H1 (cell line): ENCODE measurements around the gene PCCA. TPM values are rescaled to one million over a fixed set of nuclear protein-coding genes. Genes with fewer than 3 reads are reported as not detected.

ENCODE experiments used
- CTCF ChIA-PET: fragments of 300-600 bp; sonication (Branson Sonifier 250); formaldehyde crosslinking; loops from one replicate; lab custom pipeline; 2021; ENCODE audit not compliant: partially characterized antibody; lab: Charles Lee
- POLR2A ChIA-PET: fragments of 300-600 bp; sonication (Branson Sonifier 250); formaldehyde crosslinking; loops from one replicate; lab custom pipeline; 2021; ENCODE audit warnings: inconsistent platforms; ENCODE audit not compliant: partially characterized antibody; lab: Charles Lee
- DNase-seq, 2 experiments: peaks; one replicate each; pipeline versions ENCODE4 v3.0.0 to v3.0.0-alpha.2; 2010 to 2022; ENCODE audit warnings: low spot score in 2 of 2, low read depth in 1 of 2, mixed read lengths in 1 of 2
- FAIRE-seq: peaks from 2 replicates; lab custom pipeline; 2011; peaks lifted over from hg19 to GRCh38; lab: Jason Lieb, UNC
- H2AFZ ChIP-seq: 2 replicates; pipeline ENCODE4 v1.8.1; 2012; ENCODE audit warnings: low read length, inconsistent platforms
- H2AK5ac ChIP-seq: 2 replicates; pipeline ENCODE4 v1.6.1; 2013; ENCODE audit warnings: low read depth, low read length
- H2BK120ac ChIP-seq: replicated peaks from 2 replicates; pipeline ENCODE3; 2013; ENCODE audit warnings: low read depth, low read length, inconsistent platforms
- H2BK12ac ChIP-seq: 2 replicates; pipeline ENCODE4 v1.6.1; 2013; ENCODE audit warnings: low read depth, low read length
- H2BK15ac ChIP-seq: 2 replicates; pipeline ENCODE4 v1.6.1; 2013; ENCODE audit warnings: low read length
- H2BK20ac ChIP-seq: 2 replicates; pipeline ENCODE4 v1.6.1; 2013; ENCODE audit warnings: low read length
- H2BK5ac ChIP-seq: 2 replicates; pipeline ENCODE4 v1.6.1; 2013; ENCODE audit warnings: low read depth, low read length
- H3K14ac ChIP-seq: 2 replicates; pipeline ENCODE4 v1.6.1; 2013; ENCODE audit warnings: inconsistent platforms; ENCODE audit not compliant: insufficient read length
- H3K18ac ChIP-seq: 2 replicates; pipeline ENCODE4 v1.6.1; 2013; ENCODE audit warnings: low read length; ENCODE audit errors: extremely low read depth
- H3K23ac ChIP-seq: 2 replicates; pipeline ENCODE4 v1.6.1; 2013; ENCODE audit warnings: inconsistent platforms; ENCODE audit not compliant: insufficient read length
- H3K23me2 ChIP-seq: 2 replicates; pipeline ENCODE4 v1.6.1; 2013; ENCODE audit warnings: low read depth, low read length
- H3K27ac ChIP-seq: 2 replicates; pipeline ENCODE4 v1.6.1; 2011; ENCODE audit warnings: low read depth, low read length, inconsistent platforms
- H3K27me3 ChIP-seq, 4 experiments: replicated peaks in 1 of 4; 1 replicate in 1 of 4; 2 replicates in 3 of 4; pipeline versions ENCODE4 v1.6.1 to v1.8.1; 2011 to 2013; ENCODE audit warnings: low read length in 3 of 4, mild to moderate bottlenecking in 3 of 4, inconsistent platforms in 2 of 4, mixed read lengths in 2 of 4, moderate library complexity in 1 of 4; ENCODE audit not compliant: control insufficient read depth in 3 of 4, insufficient read depth in 3 of 4; ENCODE audit errors: extremely low read depth in 1 of 4
- H3K36me3 ChIP-seq, 4 experiments: 2 replicates each; pipeline versions ENCODE4 v1.6.1 to v1.8.1; 2011 to 2013; ENCODE audit warnings: mild to moderate bottlenecking in 4 of 4, low read length in 3 of 4, moderate library complexity in 2 of 4, control low read depth in 1 of 4, inconsistent platforms in 1 of 4; ENCODE audit not compliant: insufficient read depth in 4 of 4, control insufficient read depth in 2 of 4
- H3K4ac ChIP-seq: replicated peaks from 2 replicates; pipeline ENCODE3; 2013; ENCODE audit warnings: low read length, low read depth, mixed read lengths, inconsistent platforms; ENCODE audit not compliant: insufficient read length
- H3K4me1 ChIP-seq, 4 experiments: replicated peaks in 1 of 4; 1 replicate in 1 of 4; 2 replicates in 3 of 4; pipeline versions ENCODE4 v1.6.1 to v1.8.1; 2011 to 2013; ENCODE audit warnings: low read length in 3 of 4, inconsistent platforms in 2 of 4, mixed read lengths in 1 of 4; ENCODE audit not compliant: insufficient read depth in 4 of 4, control insufficient read depth in 3 of 4
- H3K4me2 ChIP-seq, 2 experiments: 2 replicates each; pipeline versions ENCODE4 v1.6.1 to v1.8.1; 2011 to 2013; ENCODE audit warnings: low read depth in 2 of 2, low read length in 2 of 2, control low read depth in 1 of 2, inconsistent platforms in 1 of 2, mild to moderate bottlenecking in 1 of 2; ENCODE audit not compliant: insufficient read depth in 1 of 2
- H3K4me3 ChIP-seq, 4 experiments: fragments of 200-600, 300-600 bp in 1 of 4; sonication (generic), shearing (Covaris generic), sonication (Bioruptor Twin) in 1 of 4; 2 replicates each; pipeline versions ENCODE4 v1.5.1 to v1.8.1; 2011 to 2016; ENCODE audit warnings: low read length in 4 of 4, low read depth in 3 of 4, control low read depth in 2 of 4, inconsistent platforms in 2 of 4, mild to moderate bottlenecking in 2 of 4, mixed read lengths in 1 of 4, moderate library complexity in 1 of 4; ENCODE audit not compliant: insufficient read depth in 2 of 4; ENCODE audit errors: extremely low read depth in 1 of 4
- H3K56ac ChIP-seq: replicated peaks from 2 replicates; pipeline ENCODE3; 2013; ENCODE audit warnings: low read depth, mild to moderate bottlenecking, mixed read lengths, low read length, inconsistent platforms; ENCODE audit not compliant: insufficient read length
- H3K79me1 ChIP-seq: 2 replicates; pipeline ENCODE4 v1.6.1; 2013; ENCODE audit warnings: low read depth, low read length, control low read depth
- H3K79me2 ChIP-seq, 2 experiments: 2 replicates each; pipeline versions ENCODE4 v1.6.1 to v1.8.1; 2012 to 2013; ENCODE audit warnings: low read length in 2 of 2, mild to moderate bottlenecking in 2 of 2, inconsistent platforms in 1 of 2; ENCODE audit not compliant: insufficient read depth in 2 of 2, control insufficient read depth in 1 of 2
- H3K9ac ChIP-seq, 4 experiments: replicated peaks in 1 of 4; 1 replicate in 1 of 4; 2 replicates in 3 of 4; pipeline versions ENCODE4 v1.6.1 to v1.8.1; 2011 to 2013; ENCODE audit warnings: low read depth in 3 of 4, low read length in 3 of 4, control low read depth in 2 of 4, mild to moderate bottlenecking in 2 of 4, moderate library complexity in 2 of 4, inconsistent platforms in 1 of 4; ENCODE audit errors: extremely low read depth in 1 of 4
- H3K9me3 ChIP-seq, 2 experiments: 2 replicates each; pipeline versions ENCODE4 v1.6.1 to v1.8.1; 2012 to 2013; ENCODE audit warnings: mild to moderate bottlenecking in 2 of 2, moderate library complexity in 2 of 2, control low read depth in 1 of 2, inconsistent platforms in 1 of 2, low read depth in 1 of 2, low read length in 1 of 2, mixed read lengths in 1 of 2; ENCODE audit not compliant: insufficient read depth in 2 of 2
- H4K20me1 ChIP-seq, 2 experiments: replicated peaks in 1 of 2; 2 replicates each; pipeline versions ENCODE3 to v1.8.1; 2011 to 2013; ENCODE audit warnings: inconsistent platforms in 2 of 2, low read length in 2 of 2, mild to moderate bottlenecking in 1 of 2; ENCODE audit not compliant: insufficient read depth in 2 of 2, control insufficient read depth in 1 of 2
- H4K5ac ChIP-seq: 2 replicates; pipeline ENCODE4 v1.6.1; 2013; ENCODE audit warnings: low read length, low read depth, mixed read lengths, inconsistent platforms; ENCODE audit not compliant: insufficient read length
- H4K8ac ChIP-seq: 2 replicates; pipeline ENCODE4 v1.8.0; 2013; ENCODE audit warnings: mild to moderate bottlenecking, moderate library complexity, low read length, inconsistent platforms; ENCODE audit not compliant: insufficient read depth; ENCODE audit errors: extremely low read depth
- H4K91ac ChIP-seq: replicated peaks from 2 replicates; pipeline ENCODE3; 2013; ENCODE audit warnings: low read length, mixed read lengths, inconsistent platforms; ENCODE audit not compliant: insufficient read length
- ASH2L ChIP-seq: fragments of 200-600, 300-600 bp; sonication (generic); IDR thresholded peaks from one replicate; pipeline ENCODE4 v1.7.1; 2017; ENCODE audit warnings: low read length
- ATF2 ChIP-seq: IDR thresholded peaks from 2 replicates; pipeline ENCODE4 v1.6.1; 2012; ENCODE audit warnings: low read length, inconsistent platforms
- HDAC6 ChIP-seq: IDR thresholded peaks from one replicate; pipeline ENCODE4 v1.7.1; 2012; ENCODE audit warnings: low read depth, mild to moderate bottlenecking, inconsistent platforms, low read length, moderate library complexity
- POLR2A ChIP-seq, 2 experiments: IDR thresholded peaks; 1 replicate in 1 of 2; 2 replicates in 1 of 2; pipeline ENCODE4 v1.6.1; 2011; ENCODE audit warnings: low read depth in 2 of 2, low read length in 2 of 2, mild to moderate bottlenecking in 2 of 2; ENCODE audit errors: control extremely low read depth in 1 of 2
- RNF2 ChIP-seq: fragments of 200-900, 300-1000 bp; sonication (generic); IDR thresholded peaks from 2 replicates; pipeline ENCODE4 v1.7.1; 2016; ENCODE audit warnings: borderline replicate concordance, low read depth, mild to moderate bottlenecking, antibody characterized with exemption, low read length; ENCODE audit not compliant: poor library complexity, severe bottlenecking; ENCODE audit errors: missing control alignments
- RXRA ChIP-seq: IDR thresholded peaks from 2 replicates; pipeline ENCODE4 v1.6.1; 2011; ENCODE audit warnings: low read depth, mild to moderate bottlenecking, low read length, moderate library complexity; ENCODE audit not compliant: insufficient read depth
- SIRT6 ChIP-seq: IDR thresholded peaks from one replicate; pipeline ENCODE4 v1.7.1; 2012; ENCODE audit warnings: low read length, inconsistent platforms
- SP4 ChIP-seq: IDR thresholded peaks from 2 replicates; pipeline ENCODE4 v1.6.1; 2012; ENCODE audit warnings: low read length, inconsistent platforms
- SUZ12 ChIP-seq: fragments of 200-600 bp; sonication (generic); IDR thresholded peaks from 2 replicates; pipeline ENCODE4 v1.6.1; 2012; ENCODE audit warnings: mild to moderate bottlenecking, inconsistent platforms, low read length, moderate library complexity, mixed read lengths
- TAF7 ChIP-seq: optimal IDR thresholded peaks from 2 replicates; pipeline ENCODE3; 2011; ENCODE audit warnings: low read depth, mild to moderate bottlenecking, inconsistent platforms, low read length, moderate library complexity, borderline replicate concordance
- TBP ChIP-seq: IDR thresholded peaks from 2 replicates; pipeline ENCODE4 v1.6.1; 2011; ENCODE audit warnings: low read depth, low read length, improper control_type of control experiment
- WGBS, 2 experiments: shearing (Covaris generic) in 1 of 2; methylation state at CpG; one replicate each; pipeline versions ENCODE4 v1.1.6 to v1.1.7; 2013 to 2015; ENCODE audit warnings: low lambda C conversion rate in 2 of 2, mixed read lengths in 2 of 2, inconsistent platforms in 1 of 2, low coverage in 1 of 2, missing lambda C conversion rate in 1 of 2; ENCODE audit not compliant: insufficient replicate concordance in 2 of 2, insufficient coverage in 1 of 2, insufficient read length in 1 of 2; ENCODE audit errors: extremely low coverage in 1 of 2, missing lambda C conversion rate in 1 of 2; 5-methylcytosine and 5-hydroxymethylcytosine counted together
- polyA plus RNA-seq, 7 experiments: library from polyadenylated mRNA; depleted of rRNA in 3 of 7; stranded (reverse) in 5 of 7; unstranded in 2 of 7; fragments of >200 nt in 5 of 7; fragments of 200-250 nt in 2 of 7; gene quantifications; 1 replicate in 5 of 7; 2 replicates in 1 of 7; 4 replicates in 1 of 7; pipeline versions ENCODE4 v1.2.1 to v1.2.3, GENCODE V29; 2011 to 2013; ENCODE audit warnings: missing spikeins in 2 of 7, mixed read lengths in 2 of 7
- total RNA-seq: library from RNA; stranded (reverse); fragmentation: NEBNext Ultra II Directional; extraction: Animal tissue kit (Norgen Biotek cat#: 25700); gene quantifications from 2 replicates; pipeline ENCODE4 v1.2.1, GENCODE V29; 2021

The PCCA gene
- total and polyA plus RNA-seq, 2 of the 8 experiments (the other 6 are each of a cell fraction or from before 2014, with no cell fraction given): 18.4 to 49.8 TPM

GRCh38 chr13:100244431-100244830 lies 155.5 kb downstream of the PCCA start:
- 17% methylated on average over 3 of the region's 3 CpGs; no CpG with 5 or more reads in 1 of the 2 experiments for WGBS, 2 experiments
- no peak for TF ChIP-seq ASH2L
- TF ChIP-seq RNF2: no peak
- no peak for TF ChIP-seq RXRA
- TF ChIP-seq TBP: no peak
- TF ChIP-seq SP4: no peak
- no peak for TF ChIP-seq HDAC6
- TF ChIP-seq SUZ12: no peak
- TF ChIP-seq SIRT6: no peak
- TF ChIP-seq TAF7: no peak
- no peak for TF ChIP-seq ATF2
- no peak for TF ChIP-seq POLR2A (IDR thresholded peaks at IDR 0.05; ENCODE audit: control extremely low read depth in 1 of 2, low read depth in 2 of 2, low read length in 2 of 2)

More at GRCh38 chr13:100244431-100244830, 155.5 kb downstream of the PCCA start:
- Histone ChIP-seq H3K9me3 (0 out of 4 replicates have a peak, but pooled peaks cover 0 to 3% of the 10 kb centered on the region in 2 experiments), H3K27ac (no peak overlapping the region), H2BK12ac (no peak overlapping the region), H4K20me1 (no peaks in the 10 kb centered on the region), H2BK120ac (no peak overlapping the region), H3K79me1 (no peaks in the 10 kb centered on the region), H3K14ac (no peak overlapping the region), H3K9ac (no peak overlapping the region), H3K4me3 (peak overlapping the region in 1 of 4 experiments; percentile 18; a peak in 1 of 8 replicates), H3K4me2 (peak overlapping the region in 1 of 2 experiments; percentile 53; a peak in 2 of 4 replicates), H3K23me2 (no peaks in the 10 kb centered on the region), H2BK20ac (no peak overlapping the region), H3K36me3 (no peaks in the 10 kb centered on the region; a peak in 1 of 8 replicates), H3K4ac (no peak overlapping the region), H3K79me2 (peaks cover 0 to 6% of the 10 kb centered on the region in 2 experiments; a peak in 2 of 4 replicates), H4K5ac (no peak overlapping the region), H2AFZ (no peak overlapping the region), H3K4me1 (peaks cover 0 to 7% (median 0%) of the 10 kb centered on the region in 4 experiments; a peak in 3 of 7 replicates), H2BK15ac (no peak overlapping the region), H3K18ac (no peak overlapping the region), H4K91ac (no peak overlapping the region), H3K27me3 (no peaks in the 10 kb centered on the region), H2AK5ac (no peak overlapping the region), H3K56ac (no peak overlapping the region), H3K23ac (no peak overlapping the region), H4K8ac (no peak overlapping the region), H2BK5ac (no peak overlapping the region)
- DNase-seq (no peak), FAIRE-seq (no peak)
- CTCF ChIA-PET: no interaction called here
- POLR2A ChIA-PET: no interaction called here
